ENCODE measurements around the gene REC114. TPM values are rescaled to one million over a fixed set of nuclear protein-coding genes. Genes with fewer than 3 reads are reported as not detected.
"Not testable (repeated sequence)": the region's sequence is repeated elsewhere in the genome, so short reads cannot be mapped to it uniquely, and the experiment has no call there.

REC114 gene
- total RNA-seq, 1 donor from 2014 or later, result not detected

DNA sequence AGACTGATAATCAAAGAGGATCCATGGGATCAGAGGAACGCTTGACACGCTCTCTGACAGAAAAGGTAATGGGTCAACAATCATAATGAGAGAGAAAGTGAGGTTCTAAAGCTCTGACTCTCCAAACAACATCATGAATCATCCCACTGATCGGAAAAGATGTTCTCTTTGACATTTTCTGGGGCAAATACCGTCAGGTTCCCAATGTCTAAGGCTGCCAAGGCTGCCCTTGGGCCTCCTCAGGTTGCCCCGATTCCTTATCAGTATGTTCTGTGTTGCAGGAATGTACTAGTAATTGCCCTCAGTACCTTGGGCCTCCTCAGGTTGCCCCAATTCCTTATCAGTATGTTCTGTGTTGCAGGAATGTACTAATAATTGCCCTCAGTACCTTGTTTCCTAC lies 129.3 kb downstream of the REC114 start:
- no peak for DNase-seq (ENCODE audit: extremely low read depth, low read depth, low spot score)

DNA sequence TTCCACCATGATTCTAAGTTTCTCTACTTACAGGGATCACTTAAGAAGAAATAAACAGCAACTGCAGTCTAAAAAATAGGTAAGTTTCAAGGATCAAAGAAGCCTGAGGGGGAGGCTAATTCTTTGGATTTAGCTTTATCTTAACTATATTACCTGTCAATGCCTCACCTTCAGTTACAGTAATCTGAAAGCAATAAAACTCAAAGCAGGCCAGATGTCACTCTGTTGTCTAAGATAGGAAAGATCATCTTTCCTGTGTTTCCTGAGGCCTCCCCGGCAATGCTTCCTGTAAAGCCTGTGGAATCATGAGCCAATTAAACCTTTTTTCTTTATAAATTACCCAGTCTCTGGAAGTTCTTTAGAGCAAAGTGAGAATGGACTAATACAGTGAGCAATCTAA lies 130.1 kb downstream of the REC114 start:
- DNase-seq (ENCODE audit: extremely low read depth, low read depth, low spot score), result no peak

DNA sequence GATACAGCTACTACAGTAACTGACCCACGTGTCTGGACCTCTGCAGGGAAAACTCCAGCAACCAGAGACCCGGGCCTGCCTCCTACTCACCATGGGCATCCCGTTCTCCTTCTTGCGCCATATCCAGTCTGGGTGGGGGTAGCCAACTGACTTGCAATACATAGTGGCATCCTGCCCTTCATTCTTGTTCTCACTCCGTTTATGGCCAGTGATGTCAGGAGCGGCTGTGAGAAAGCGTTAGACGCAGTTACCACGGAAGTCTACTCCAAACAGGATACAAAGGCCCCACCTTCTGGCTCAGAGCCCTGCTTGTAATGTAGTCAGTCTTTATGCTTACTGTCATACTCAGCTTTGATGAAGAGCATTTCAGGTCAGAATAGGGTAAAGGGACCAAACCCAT lies 130.6 kb downstream of the REC114 start:
- DNase-seq (ENCODE audit: extremely low read depth, low read depth, low spot score), result peak; percentile 82

- DNase-seq (ENCODE audit: extremely low read depth, low read depth, low spot score), result no peak
Measured at GRCh38 chr15:73575636-73576247, 132.8 kb downstream of the REC114 start.

GRCh38 chr15:73577593-73577992 lies 134.6 kb downstream of the REC114 start:
- DNase-seq (ENCODE audit: extremely low read depth, low read depth, low spot score), result not testable (repeated sequence)

DNA sequence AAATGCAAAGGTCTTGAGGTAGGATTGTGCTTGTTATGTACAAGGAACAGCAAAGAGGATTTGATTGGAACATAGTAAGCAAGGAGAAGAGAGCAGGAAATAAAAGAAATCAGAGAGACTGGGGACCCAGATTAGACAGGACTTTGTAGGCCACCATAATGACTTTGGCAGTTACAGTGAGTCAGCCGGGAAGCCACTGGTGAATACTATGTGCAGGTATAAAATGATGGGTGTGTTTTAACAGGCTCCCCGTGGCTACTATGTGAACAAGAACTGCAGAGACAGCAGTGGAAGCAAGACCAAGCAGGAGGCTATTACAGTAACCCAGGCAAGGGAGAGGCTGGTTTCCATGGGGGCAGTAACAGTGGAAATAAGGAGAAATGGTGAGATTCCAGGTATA lies 135.1 kb downstream of the REC114 start:
- DNase-seq (ENCODE audit: extremely low read depth, low read depth, low spot score), result no peak

GRCh38 chr15:73582851-73583379 lies 140.0 kb downstream of the REC114 start:
- DNase-seq (ENCODE audit: extremely low read depth, low read depth, low spot score), result no peak

DNA sequence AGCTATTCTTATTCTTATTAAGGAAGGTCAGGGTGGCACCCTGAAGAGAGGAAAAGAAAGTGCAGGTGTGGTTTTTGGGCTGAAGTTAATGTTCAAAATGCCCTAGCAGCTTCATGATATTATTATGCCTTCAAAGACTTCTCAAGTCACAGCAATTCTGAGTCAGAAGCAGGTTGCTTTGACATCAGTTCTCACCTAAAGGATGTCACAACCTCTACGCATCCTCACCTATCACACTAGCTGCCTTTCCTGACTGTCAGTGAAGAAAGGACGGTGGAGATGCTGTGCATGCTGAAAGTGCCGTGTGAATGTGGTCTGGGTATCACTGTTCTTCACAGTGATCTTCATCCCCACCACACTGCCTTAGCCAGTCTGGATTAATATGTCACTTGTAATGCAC lies 140.6 kb downstream of the REC114 start:
- no peak for DNase-seq (ENCODE audit: extremely low read depth, low read depth, low spot score)

DNA sequence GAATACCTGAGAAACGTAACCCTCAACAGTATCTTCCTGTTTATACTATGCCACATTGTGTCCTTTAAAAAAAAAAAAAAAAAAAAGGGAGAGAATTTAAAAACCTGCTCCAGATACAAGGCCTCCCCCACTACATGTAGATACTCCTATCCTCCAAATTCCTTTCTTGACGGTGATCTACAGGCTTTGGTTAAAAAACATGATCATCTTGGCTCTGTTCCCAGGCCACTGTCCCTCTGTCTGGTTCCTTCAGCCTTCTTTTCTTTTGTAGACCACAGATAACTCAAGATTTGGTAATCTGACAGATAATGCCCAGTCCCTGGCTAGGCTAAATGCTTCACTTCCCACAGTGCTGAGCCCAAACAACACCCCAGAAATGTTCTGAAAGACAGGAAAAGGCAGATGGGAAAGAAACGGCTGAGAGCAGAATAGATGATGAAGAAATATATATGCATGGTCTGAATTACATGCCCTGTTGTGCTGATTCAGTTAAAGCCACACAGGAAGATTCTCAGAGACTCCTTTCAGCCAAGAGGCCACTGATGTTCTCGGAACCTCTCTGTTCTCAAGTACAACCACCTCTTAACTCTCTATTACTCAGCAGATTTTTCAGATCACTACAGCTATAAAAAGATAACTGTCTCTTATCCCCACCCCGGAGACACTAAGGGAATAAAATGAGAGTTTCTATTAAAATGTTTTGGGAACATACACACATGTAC lies 141.9 kb downstream of the REC114 start:
- DNase-seq (ENCODE audit: extremely low read depth, low read depth, low spot score), result no peak

GRCh38 chr15:73585871-73586654 lies 143.1 kb downstream of the REC114 start:
- DNase-seq (ENCODE audit: extremely low read depth, low read depth, low spot score), result no peak

- DNase-seq (ENCODE audit: extremely low read depth, low read depth, low spot score), result no peak
Measured at GRCh38 chr15:73589766-73590165, 146.8 kb downstream of the REC114 start.

- DNase-seq (ENCODE audit: extremely low read depth, low read depth, low spot score), result no peak
Measured at GRCh38 chr15:73590263-73590662, 147.3 kb downstream of the REC114 start.

DNA sequence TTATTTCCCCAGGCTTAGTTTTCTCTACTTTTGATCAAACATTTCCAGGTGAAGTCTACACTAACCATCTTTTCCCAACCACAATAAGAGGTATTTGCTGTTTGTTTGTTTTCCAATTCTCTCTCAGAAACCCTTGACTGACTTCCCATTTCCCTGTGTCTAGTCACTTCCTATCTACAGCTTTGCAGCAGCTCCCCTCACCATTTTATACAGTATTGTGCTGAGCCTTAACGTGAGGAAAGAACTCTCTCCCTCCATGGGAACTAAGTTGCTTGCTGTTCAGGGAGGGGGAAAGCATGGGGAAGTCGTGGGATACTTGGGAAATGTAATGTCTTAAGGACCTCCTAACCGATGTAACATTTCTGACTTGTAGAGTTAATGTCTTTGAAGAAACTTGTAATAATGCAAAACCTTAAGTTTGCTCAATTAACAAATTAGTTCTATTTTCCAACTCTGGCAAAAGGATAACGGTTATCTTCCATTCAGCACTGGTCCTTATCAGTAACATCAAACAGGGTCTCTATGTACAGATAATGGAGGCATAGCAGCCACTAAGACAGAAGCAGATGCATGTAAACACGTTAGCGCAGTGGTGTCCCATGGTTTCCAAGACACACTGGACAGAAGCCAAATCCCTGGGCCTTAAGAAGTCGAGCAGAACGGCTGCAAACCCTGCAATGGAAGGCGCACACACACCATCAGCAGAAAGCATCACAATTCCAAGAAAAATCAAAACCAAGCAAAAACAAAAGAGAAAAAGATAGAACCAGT lies 150.5 kb downstream of the REC114 start:
- no peak for DNase-seq (ENCODE audit: extremely low read depth, low read depth, low spot score)

- DNase-seq (ENCODE audit: extremely low read depth, low read depth, low spot score), result no peak
Measured at GRCh38 chr15:73594109-73594508, 151.1 kb downstream of the REC114 start.

- no peak for DNase-seq (ENCODE audit: extremely low read depth, low read depth, low spot score)
Measured at GRCh38 chr15:73596174-73596573, 153.2 kb downstream of the REC114 start.

DNA sequence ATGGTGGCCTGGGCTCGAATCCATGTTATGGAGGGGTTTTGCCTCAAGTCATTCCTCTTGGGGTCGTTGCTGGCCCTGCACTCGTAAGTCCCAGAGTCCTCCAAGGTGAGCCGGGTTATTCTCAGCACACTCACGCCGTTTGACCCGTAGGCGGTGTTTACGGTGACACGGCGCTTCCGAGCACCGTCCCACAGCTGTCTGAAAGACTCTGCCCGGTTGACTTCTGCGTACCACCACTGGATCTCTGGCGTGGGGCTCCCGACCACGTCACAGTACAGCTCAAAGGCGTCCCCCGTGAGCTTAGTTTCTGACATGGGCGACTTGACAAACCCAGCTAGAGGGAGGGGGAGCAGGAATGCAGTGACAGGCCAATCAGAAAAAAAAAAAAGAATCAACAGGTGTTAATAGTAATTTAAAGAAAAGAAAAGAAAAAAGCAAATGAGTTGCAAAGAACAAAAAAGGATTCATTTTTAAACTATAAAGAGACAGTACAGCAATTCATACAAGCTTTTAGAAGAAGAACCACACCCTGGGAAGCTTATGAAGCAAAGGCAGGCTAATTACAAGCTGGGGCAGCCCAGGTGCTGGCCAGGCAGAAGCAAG lies 154.2 kb downstream of the REC114 start:
- DNase-seq (ENCODE audit: extremely low read depth, low read depth, low spot score), result no peak

DNA sequence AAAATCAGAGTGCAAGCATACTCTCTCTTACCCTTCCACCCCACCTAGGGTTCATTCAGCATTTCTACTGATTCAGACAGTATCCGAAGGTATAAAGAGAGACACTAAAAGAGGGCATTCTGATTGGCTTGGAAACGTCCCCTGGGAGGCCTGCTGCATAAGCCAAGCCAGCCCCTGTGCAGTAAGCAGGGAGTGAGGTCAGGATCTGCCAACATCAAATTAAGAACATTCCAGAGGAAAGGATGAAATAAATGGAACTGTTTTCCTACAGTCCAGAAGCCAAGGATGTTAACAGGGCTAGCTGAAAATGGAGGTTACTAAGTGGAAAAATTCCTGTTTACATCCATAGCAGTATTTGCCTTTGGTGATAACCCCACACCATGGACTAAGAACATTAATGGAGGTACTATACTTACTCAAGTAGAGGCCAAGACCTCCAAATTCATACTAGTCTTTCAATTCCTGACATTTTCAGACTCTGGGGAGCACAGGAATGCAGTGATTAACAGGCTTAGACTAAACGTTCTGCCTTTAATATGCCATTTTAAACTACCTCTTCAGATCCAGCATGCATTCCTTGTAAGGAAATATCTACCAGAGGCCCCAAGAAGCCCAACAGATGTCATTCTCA lies 155.7 kb downstream of the REC114 start:
- no peak for DNase-seq (ENCODE audit: extremely low read depth, low read depth, low spot score)

DNA sequence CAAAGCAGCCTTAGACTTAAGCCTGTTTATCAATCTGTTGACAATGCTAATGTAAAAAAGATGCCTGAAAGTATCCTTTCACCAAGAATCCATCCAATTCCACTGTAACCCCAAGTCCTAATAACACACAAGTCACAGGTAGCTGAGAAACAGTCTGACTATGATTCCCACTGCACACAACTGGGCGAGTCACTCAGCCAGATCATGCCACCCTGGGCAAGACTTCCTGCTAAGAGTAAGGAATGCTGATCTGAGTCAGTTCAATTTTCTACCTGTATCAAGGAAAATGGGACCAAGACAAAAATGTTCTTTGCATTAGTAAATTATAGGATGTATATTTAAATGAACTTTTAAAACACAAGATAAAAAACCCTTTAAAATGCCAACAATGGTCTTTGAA lies 157.0 kb downstream of the REC114 start:
- no peak for DNase-seq (ENCODE audit: extremely low read depth, low read depth, low spot score)

DNA sequence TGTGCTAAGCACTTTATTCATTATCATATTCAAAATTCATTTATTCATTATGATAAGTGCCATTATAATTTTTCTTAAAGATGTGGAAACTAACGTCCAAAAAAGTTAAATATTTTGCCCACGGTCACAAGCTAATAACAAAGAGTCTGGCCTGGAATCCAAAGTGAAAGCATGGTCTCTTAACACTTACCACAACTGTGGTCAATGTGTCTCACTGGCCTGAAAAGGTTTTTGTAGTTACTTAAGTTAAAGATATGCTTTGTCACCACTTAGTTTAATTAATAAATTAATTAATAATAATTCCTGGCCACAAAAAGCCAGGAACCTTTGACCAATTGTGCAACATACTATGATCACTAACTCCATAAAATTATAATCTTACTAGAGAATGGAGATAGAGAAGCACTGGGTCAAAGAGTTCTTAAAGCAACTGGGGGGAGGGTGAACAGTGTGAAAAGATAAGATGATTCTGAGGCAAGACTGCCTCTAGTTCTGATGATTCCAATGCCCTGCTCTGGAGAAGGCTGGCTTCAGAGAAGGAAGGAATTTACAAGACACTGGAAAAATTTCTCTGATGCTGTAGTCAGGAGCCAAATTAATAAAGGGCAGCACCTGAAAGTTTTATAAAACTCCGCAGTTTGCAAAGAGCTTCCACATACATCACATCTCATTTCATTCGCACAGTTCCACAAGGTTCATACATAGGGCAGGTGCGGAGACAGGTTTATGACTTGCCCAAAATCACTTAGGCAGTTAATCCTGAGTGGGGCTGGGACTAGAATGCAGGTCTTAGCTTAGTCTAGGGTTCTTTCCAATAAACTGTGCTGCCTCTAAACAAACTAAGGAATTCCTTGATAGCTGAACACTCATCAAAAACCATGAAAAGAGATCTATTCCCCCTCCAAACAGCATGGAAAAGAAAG lies 157.7 kb downstream of the REC114 start:
- no peak for DNase-seq (ENCODE audit: extremely low read depth, low read depth, low spot score)

All from glomerular endothelial cell (primary cell).